Transverse colon (tissue), 4 donors: ENCODE results near the gene PABPN1L. TPM values are rescaled to one million over a fixed set of nuclear protein-coding genes. Genes with fewer than 3 reads are reported as not detected.

Experiments used
- DNase-seq: peaks from one replicate; pipeline ENCODE4 v3.0.0-alpha.2; 2019
- H3K27ac ChIP-seq, 4 donors: fragments of 200-600 bp; sonication (generic); 2 replicates each; pipeline ENCODE4 v1.5.1; 2016 to 2018; ENCODE audit warnings: inconsistent platforms in 4 of 4
- H3K27me3 ChIP-seq: fragments of 200-600 bp; sonication (generic); 2 replicates; pipeline ENCODE4 v1.5.1; 2017; ENCODE audit warnings: inconsistent platforms
- H3K36me3 ChIP-seq, 4 donors: fragments of 200-600 bp; sonication (generic); 2 replicates each; pipeline ENCODE4 v1.5.1; 2017 to 2019; ENCODE audit warnings: inconsistent platforms in 4 of 4
- H3K4me1 ChIP-seq, 4 donors: fragments of 200-600 bp; sonication (generic); 2 replicates each; pipeline ENCODE4 v1.5.1; 2017 to 2020; ENCODE audit warnings: inconsistent platforms in 4 of 4
- H3K4me3 ChIP-seq, 4 donors: fragments of 200-600 bp; sonication (generic); 1 replicate in 1 of 4; 2 replicates in 3 of 4; pipeline versions ENCODE4 v1.5.1 to v1.6.1; 2017 to 2019; ENCODE audit warnings: inconsistent platforms in 4 of 4
- H3K9me3 ChIP-seq, 2 donors: fragments of 200-600 bp; sonication (generic); 2 replicates each; pipeline ENCODE4 v1.5.1; 2017 to 2019; ENCODE audit warnings: inconsistent platforms in 2 of 2
- CTCF ChIP-seq, 5 experiments: fragments of 200-600 bp in 3 of 5; fragments of 450-650 bp in 2 of 5; sonication (generic) in 3 of 5; IDR thresholded peaks; 1 replicate in 2 of 5; 2 replicates in 3 of 5; pipeline ENCODE4 v1.5.1; 2016 to 2017; ENCODE audit warnings: antibody characterized with exemption in 5 of 5, inconsistent platforms in 3 of 5, mild to moderate bottlenecking in 2 of 5, moderate library complexity in 1 of 5
- EP300 ChIP-seq: sonication (generic); formaldehyde crosslinking; IDR thresholded peaks from one replicate; pipeline ENCODE4 v1.6.1; 2017; ENCODE audit warnings: antibody characterized with exemption, low read depth
- POLR2A ChIP-seq: fragments of 450-650 bp; IDR thresholded peaks from one replicate; pipeline ENCODE4 v1.6.1; 2016; ENCODE audit warnings: antibody characterized with exemption, mild to moderate bottlenecking, moderate library complexity
- POLR2AphosphoS5 ChIP-seq, 3 donors: sonication (generic); formaldehyde crosslinking; IDR thresholded peaks; one replicate each; pipeline ENCODE4 v1.6.1; 2016; ENCODE audit warnings: antibody characterized with exemption in 3 of 3
- WGBS, 2 donors: methylation state at CpG; one replicate each; pipeline ENCODE4 v1.1.5; 2018; ENCODE audit warnings: low coverage in 1 of 2; 5-methylcytosine and 5-hydroxymethylcytosine counted together
- in situ Hi-C, 4 donors: fragments of 200-750 bp; cut with MboI; loops; one replicate each; pipeline versions ENCODE4 v1.15.0 to v1.15.1; 2017; ENCODE audit warnings: low sequenced_read_pairs in 3 of 4, low pct_ligation_motif_present in 1 of 4, low pct_unique_long_range_greater_than_20kb in 1 of 4
- intact Hi-C: fragments of 100-400 bp; cut with DNase I; formaldehyde crosslinking; loops from one replicate; pipeline ENCODE4 v1.15.1; 2023; ENCODE audit warnings: low total_unique reads
- total RNA-seq, 4 donors: library from RNA; depleted of rRNA; stranded (reverse); fragments of >200 nt; gene quantifications; one replicate each; pipeline ENCODE4 v1.1.0, GENCODE V29; 2016

Gene PABPN1L
- total RNA-seq, 4 donors from 2014 or later: not detected

GRCh38 chr16:88872650-88873331 lies 6.3 kb upstream of the PABPN1L start:
- no peak for DNase-seq
- H3K27ac ChIP-seq: no peak overlapping the region
- in situ Hi-C loops: no loop called here
- intact Hi-C loops: no loop called here
- peaks cover 0 to 4% (median 0%) of the 10 kb centered on the region in 4 donors for H3K4me1 ChIP-seq
- no peak for TF ChIP-seq POLR2AphosphoS5 (IDR thresholded peaks at IDR 0.05)
- TF ChIP-seq CTCF (IDR thresholded peaks at IDR 0.05): no peak
- TF ChIP-seq EP300: no peak
- TF ChIP-seq POLR2A: no peak
- no peak overlapping the region for H3K4me3 ChIP-seq
- 70 to 90% methylated on average over 2 to 25 of the region's 25 CpGs for WGBS, 2 donors
- peaks cover 40% of the 10 kb centered on the region for H3K27me3 ChIP-seq
- no peaks in the 10 kb centered on the region for H3K9me3 ChIP-seq
- H3K36me3 ChIP-seq: no peaks in the 10 kb centered on the region

DNA sequence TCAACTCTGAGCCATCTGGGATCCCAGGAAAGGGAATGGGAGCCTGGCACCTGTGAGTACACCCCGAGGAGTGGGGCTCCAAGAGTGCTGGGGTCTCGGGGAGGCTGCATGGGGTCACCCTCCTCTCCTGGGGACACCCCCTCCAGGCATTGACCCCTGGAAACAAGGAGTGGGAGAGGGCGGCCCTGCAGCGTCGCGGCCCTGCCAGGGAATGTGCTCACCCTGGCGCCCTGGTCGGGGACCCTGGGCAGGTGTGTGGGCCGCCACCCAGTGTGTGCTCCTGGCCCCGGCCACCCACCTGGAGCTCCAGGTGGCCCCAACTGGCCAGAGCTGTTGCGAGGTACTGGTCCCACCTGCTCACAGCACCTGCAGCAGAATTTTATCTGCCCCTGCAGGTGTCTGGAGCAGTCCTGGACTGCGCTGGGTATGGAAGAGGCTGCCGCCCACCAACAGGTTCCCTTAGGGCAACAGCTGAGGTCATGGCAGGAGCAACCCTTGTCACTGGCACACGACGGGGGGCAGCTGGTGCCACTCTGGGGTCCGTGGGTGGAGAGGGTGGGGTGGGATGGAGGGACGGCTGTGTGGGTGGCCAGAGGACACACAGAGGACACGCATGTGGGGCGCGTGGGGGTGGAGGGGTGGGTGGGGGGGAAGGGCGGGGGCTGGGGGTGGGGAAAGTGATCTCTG lies 5.4 kb upstream of the PABPN1L start:
- intact Hi-C loops: no loop called here
- no peak for DNase-seq
- 69% methylated on average over 20 of the region's 21 CpGs; no CpG with 5 or more reads in 1 of the 2 donors for WGBS, 2 donors
- peaks cover 43% of the 10 kb centered on the region for H3K27me3 ChIP-seq
- peaks cover 0 to 4% (median 0%) of the 10 kb centered on the region in 4 donors for H3K4me1 ChIP-seq
- no peaks in the 10 kb centered on the region for H3K36me3 ChIP-seq
- H3K9me3 ChIP-seq: no peaks in the 10 kb centered on the region
- no peak overlapping the region for H3K27ac ChIP-seq
- no peak overlapping the region for H3K4me3 ChIP-seq
- TF ChIP-seq POLR2AphosphoS5 (IDR thresholded peaks at IDR 0.05) (no peak), CTCF (IDR thresholded peaks at IDR 0.05) (no peak), POLR2A (no peak), EP300 (no peak)
- in situ Hi-C loops: no loop called here

DNA sequence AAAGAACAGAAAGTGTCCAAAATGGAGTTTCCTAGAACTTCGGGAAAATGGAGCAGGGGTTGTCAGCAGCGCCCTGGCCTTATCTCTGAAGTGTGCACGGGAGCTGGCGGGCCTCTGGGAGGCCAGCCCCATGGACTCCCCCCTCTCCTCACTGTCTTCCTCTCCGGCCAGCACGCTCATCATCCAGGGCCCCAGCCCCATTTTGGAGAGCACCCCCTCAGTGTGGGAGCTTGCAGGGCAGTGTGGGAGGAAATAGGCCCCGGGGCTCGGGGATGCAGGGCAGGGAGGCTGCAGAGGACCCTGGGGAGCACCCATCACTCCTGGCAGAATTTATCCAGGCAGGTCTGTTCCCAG lies 4.9 kb upstream of the PABPN1L start:
- Histone ChIP-seq H3K4me1 (peaks cover 0 to 4% (median 0%) of the 10 kb centered on the region in 4 donors), H3K4me3 (no peak overlapping the region), H3K9me3 (no peaks in the 10 kb centered on the region), H3K27me3 (peaks cover 45% of the 10 kb centered on the region), H3K36me3 (no peaks in the 10 kb centered on the region), H3K27ac (no peak overlapping the region)
- in situ Hi-C loops: no loop called here
- 39% methylated on average over 8 of the region's 8 CpGs; no CpG with 5 or more reads in 1 of the 2 donors for WGBS, 2 donors
- TF ChIP-seq POLR2A (no peak), POLR2AphosphoS5 (IDR thresholded peaks at IDR 0.05) (no peak), CTCF (IDR thresholded peaks at IDR 0.05) (no peak), EP300 (no peak)
- no peak for DNase-seq
- intact Hi-C loops: no loop called here

- in situ Hi-C loops (no loop called here), intact Hi-C loops (no loop called here)
- Histone ChIP-seq H3K36me3 (no peaks in the 10 kb centered on the region), H3K27ac (no peak overlapping the region), H3K27me3 (peaks cover 45% of the 10 kb centered on the region), H3K4me3 (no peak overlapping the region), H3K4me1 (peaks cover 0 to 4% (median 0%) of the 10 kb centered on the region in 4 donors), H3K9me3 (no peaks in the 10 kb centered on the region)
- DNase-seq: peak; percentile 51
- WGBS, 2 donors: 5 to 31% methylated on average over 4 to 37 of the region's 37 CpGs
- TF ChIP-seq POLR2A (no peak), POLR2AphosphoS5 (IDR thresholded peaks at IDR 0.05) (no peak), CTCF (IDR thresholded peaks at IDR 0.05) (no peak), EP300 (no peak)
Observed at GRCh38 chr16:88870608-88871348, 4.3 kb upstream of the PABPN1L start.
